ENCODE data around the gene HAND1.

Gene HAND1

DNA sequence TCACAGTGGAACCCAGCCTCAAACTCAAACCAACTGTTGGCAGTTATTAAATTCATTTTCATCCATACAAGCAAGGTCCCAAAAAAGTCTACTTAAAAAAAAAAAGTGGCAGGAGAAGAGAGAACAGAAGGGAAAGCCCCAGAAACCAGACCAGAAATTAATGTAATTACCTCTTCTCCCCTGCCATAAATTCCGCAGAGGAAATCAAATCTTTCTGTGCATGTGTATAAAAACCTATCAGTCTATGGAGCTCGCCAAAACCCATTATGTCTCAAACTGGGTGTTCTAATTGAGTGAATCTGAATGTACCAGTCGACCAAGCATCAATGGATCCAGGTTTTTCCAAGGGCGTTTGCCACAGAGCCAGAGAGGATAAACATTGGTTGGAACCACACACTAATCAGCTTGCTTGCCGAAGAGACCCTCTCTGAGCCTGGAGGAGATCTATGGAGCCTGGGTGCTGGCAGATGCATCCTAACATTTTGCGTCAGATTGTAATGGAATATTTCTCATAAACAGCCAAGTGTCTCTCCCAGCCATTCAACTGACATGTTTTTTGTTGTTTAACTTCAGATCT is 7.9 kb upstream of the HAND1 start:
- H3K27me3 ChIP-seq (ENCODE audit: insufficient read depth, low read length, poor library complexity, severe bottlenecking) = no peaks in the 10 kb centered on the region
- H3K4me3 ChIP-seq (ENCODE audit: low read length, poor library complexity, severe bottlenecking) = no peak overlapping the region
- no peaks in the 10 kb centered on the region for H3K79me2 ChIP-seq (ENCODE audit: insufficient read depth, low read length)
- no peak overlapping the region for H3K9ac ChIP-seq (ENCODE audit: low read depth, low read length, poor library complexity, severe bottlenecking)
- no peaks in the 10 kb centered on the region for H3K9me2 ChIP-seq (replicated peaks; ENCODE audit: low read depth, low read length)
- no peaks in the 10 kb centered on the region for H3K4me1 ChIP-seq (ENCODE audit: insufficient read depth, low read length, poor library complexity, severe bottlenecking)
- H3F3A ChIP-seq (ENCODE audit: low read depth) = no peaks in the 10 kb centered on the region
- TF ChIP-seq EZH2phosphoT487 (IDR thresholded peaks at IDR 0.05; ENCODE audit: borderline replicate concordance) = no peak
- TF ChIP-seq, protein P1, sequence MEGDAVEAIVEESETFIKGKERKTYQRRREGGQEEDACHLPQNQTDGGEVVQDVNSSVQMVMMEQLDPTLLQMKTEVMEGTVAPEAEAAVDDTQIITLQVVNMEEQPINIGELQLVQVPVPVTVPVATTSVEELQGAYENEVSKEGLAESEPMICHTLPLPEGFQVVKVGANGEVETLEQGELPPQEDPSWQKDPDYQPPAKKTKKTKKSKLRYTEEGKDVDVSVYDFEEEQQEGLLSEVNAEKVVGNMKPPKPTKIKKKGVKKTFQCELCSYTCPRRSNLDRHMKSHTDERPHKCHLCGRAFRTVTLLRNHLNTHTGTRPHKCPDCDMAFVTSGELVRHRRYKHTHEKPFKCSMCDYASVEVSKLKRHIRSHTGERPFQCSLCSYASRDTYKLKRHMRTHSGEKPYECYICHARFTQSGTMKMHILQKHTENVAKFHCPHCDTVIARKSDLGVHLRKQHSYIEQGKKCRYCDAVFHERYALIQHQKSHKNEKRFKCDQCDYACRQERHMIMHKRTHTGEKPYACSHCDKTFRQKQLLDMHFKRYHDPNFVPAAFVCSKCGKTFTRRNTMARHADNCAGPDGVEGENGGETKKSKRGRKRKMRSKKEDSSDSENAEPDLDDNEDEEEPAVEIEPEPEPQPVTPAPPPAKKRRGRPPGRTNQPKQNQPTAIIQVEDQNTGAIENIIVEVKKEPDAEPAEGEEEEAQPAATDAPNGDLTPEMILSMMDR (conservative IDR thresholded peaks at IDR 0.05; ENCODE audit: low read length) = no peak
- H4K20me1 ChIP-seq (ENCODE audit: insufficient read depth, low read length, poor library complexity, severe bottlenecking) = no peaks in the 10 kb centered on the region
- H3K36me3 ChIP-seq (ENCODE audit: insufficient read depth, low read length) = no peaks in the 10 kb centered on the region
- no peak overlapping the region for H2AFZ ChIP-seq (ENCODE audit: low read length)
- no peaks in the 10 kb centered on the region for H3K9me3 ChIP-seq (ENCODE audit: insufficient read depth, low read depth, low read length)
- H3K4me2 ChIP-seq (ENCODE audit: low read depth, low read length, poor library complexity, severe bottlenecking) = no peak overlapping the region

DNA sequence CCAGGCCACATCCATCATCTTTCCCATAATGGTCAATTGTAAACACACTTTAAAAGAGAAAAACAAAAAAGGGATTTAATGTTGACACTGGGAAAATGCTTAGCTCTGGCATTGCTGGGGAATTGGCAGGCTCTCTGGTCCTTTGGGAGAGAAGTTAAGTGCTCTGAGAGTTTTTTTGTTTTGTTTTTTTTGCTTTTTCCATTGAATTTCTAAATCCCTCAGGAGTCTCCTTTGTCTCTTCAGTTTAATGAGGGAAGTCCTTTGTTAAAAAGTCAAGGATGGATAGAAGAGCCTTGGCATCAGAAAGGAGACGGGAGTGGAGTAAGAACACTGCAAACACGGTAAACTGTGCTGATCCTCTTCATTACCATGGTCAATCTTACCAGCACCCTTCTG is 7.1 kb upstream of the HAND1 start:
- H3K9me3 ChIP-seq (ENCODE audit: insufficient read depth, low read depth, low read length) = no peaks in the 10 kb centered on the region
- H3K36me3 ChIP-seq (ENCODE audit: insufficient read depth, low read length) = no peaks in the 10 kb centered on the region
- no peak overlapping the region for H2AFZ ChIP-seq (ENCODE audit: low read length)
- H3K27me3 ChIP-seq (ENCODE audit: insufficient read depth, low read length, poor library complexity, severe bottlenecking) = no peaks in the 10 kb centered on the region
- H3F3A ChIP-seq (ENCODE audit: low read depth) = no peaks in the 10 kb centered on the region
- no peak overlapping the region for H3K4me3 ChIP-seq (ENCODE audit: low read length, poor library complexity, severe bottlenecking)
- H3K9me2 ChIP-seq (replicated peaks; ENCODE audit: low read depth, low read length) = no peaks in the 10 kb centered on the region
- H4K20me1 ChIP-seq (ENCODE audit: insufficient read depth, low read length, poor library complexity, severe bottlenecking) = no peaks in the 10 kb centered on the region
- no peak overlapping the region for H3K4me2 ChIP-seq (ENCODE audit: low read depth, low read length, poor library complexity, severe bottlenecking)
- H3K9ac ChIP-seq (ENCODE audit: low read depth, low read length, poor library complexity, severe bottlenecking) = no peak overlapping the region
- H3K4me1 ChIP-seq (ENCODE audit: insufficient read depth, low read length, poor library complexity, severe bottlenecking) = no peaks in the 10 kb centered on the region
- H3K79me2 ChIP-seq (ENCODE audit: insufficient read depth, low read length) = no peaks in the 10 kb centered on the region
- TF ChIP-seq, protein P1 (conservative IDR thresholded peaks at IDR 0.05; ENCODE audit: low read length) = no peak
- TF ChIP-seq EZH2phosphoT487 (IDR thresholded peaks at IDR 0.05; ENCODE audit: borderline replicate concordance) = no peak

DNA sequence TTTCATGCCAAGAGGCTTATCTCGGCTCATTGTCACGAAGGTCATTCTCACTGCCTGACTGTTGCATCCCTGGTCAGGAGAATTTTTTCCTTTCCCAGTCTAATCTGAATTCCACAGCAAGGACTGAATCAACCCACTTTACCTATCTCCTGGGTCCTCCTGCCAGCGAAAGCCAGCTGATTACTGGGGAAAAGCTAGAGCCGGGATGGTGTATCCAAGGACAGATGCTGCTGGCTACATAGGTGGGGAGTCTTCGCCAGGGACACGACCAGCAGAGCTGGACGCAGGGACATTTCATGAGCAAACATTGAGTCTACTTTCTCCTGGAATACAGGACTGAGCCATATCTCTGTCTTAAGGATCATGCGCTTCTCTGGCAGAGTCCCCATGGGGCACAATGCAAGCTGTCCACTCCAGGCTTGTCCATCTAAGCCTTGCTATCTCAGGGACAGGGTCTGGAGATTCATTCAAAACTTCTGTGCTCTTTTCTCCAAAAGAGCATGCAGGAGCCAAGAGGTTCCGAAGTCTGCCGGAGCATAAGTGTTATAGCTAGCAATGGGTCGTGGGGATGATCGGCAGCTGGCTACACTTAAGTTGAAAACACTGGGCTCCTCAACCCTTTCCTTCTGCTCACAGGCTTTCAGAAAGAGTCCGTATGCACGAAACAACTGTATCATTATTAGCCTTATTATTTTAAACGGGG is 6.5 kb upstream of the HAND1 start:
- no peak for TF ChIP-seq EZH2phosphoT487 (IDR thresholded peaks at IDR 0.05; ENCODE audit: borderline replicate concordance)
- TF ChIP-seq, protein P1 (conservative IDR thresholded peaks at IDR 0.05; ENCODE audit: low read length) = no peak
- H3K4me1 ChIP-seq (ENCODE audit: insufficient read depth, low read length, poor library complexity, severe bottlenecking) = no peaks in the 10 kb centered on the region
- H3K9me3 ChIP-seq (ENCODE audit: insufficient read depth, low read depth, low read length) = no peaks in the 10 kb centered on the region
- H3K4me2 ChIP-seq (ENCODE audit: low read depth, low read length, poor library complexity, severe bottlenecking) = no peak overlapping the region
- no peak overlapping the region for H2AFZ ChIP-seq (ENCODE audit: low read length)
- H3F3A ChIP-seq (ENCODE audit: low read depth) = no peaks in the 10 kb centered on the region
- H3K36me3 ChIP-seq (ENCODE audit: insufficient read depth, low read length) = no peaks in the 10 kb centered on the region
- H3K9me2 ChIP-seq (replicated peaks; ENCODE audit: low read depth, low read length) = no peaks in the 10 kb centered on the region
- H4K20me1 ChIP-seq (ENCODE audit: insufficient read depth, low read length, poor library complexity, severe bottlenecking) = no peaks in the 10 kb centered on the region
- no peaks in the 10 kb centered on the region for H3K79me2 ChIP-seq (ENCODE audit: insufficient read depth, low read length)
- H3K27me3 ChIP-seq (ENCODE audit: insufficient read depth, low read length, poor library complexity, severe bottlenecking) = no peaks in the 10 kb centered on the region
- H3K4me3 ChIP-seq (ENCODE audit: low read length, poor library complexity, severe bottlenecking) = no peak overlapping the region
- no peak overlapping the region for H3K9ac ChIP-seq (ENCODE audit: low read depth, low read length, poor library complexity, severe bottlenecking)
